ENCODE results near the gene ENPP4.

GRCh38 chr6:46099952-46100351, 29.8 kb upstream of the ENPP4 start:
- TF ChIP-seq CTCF (IDR thresholded peaks at IDR 0.05) (no peak), POLR2A (IDR thresholded peaks at IDR 0.05) (no peak)
